ENCODE measurements around the gene MMP3.
"Not testable (repeated sequence)": the region's sequence is repeated elsewhere in the genome, so short reads cannot be mapped to it uniquely, and the experiment has no call there.

The MMP3 gene

DNA sequence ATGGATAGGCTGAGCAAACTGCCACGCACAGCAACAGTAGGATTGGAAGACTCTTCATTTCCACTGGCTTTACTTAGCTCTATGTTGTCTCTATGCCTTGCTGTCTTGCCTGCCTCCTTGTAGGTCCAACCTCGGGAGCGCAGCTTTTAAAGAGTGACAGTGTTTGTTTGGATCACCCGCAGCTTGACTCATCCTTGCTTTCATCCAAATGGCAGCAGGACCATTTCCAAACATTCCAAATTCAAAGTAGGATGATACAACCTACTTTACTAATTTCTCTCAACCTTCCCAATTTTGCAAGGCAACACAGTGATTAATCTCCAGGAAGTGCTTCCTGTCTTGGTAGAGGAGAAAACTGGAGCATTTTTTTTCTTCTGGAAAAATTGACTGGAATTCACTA lies at the start of gene MMP3:
Gene MMP3, minus strand, starts transcription at position 121 of the 400 bp plus-strand sequence. Its CDS starts 63 bp downstream, at position 58.
- DNase-seq = no peak

DNA sequence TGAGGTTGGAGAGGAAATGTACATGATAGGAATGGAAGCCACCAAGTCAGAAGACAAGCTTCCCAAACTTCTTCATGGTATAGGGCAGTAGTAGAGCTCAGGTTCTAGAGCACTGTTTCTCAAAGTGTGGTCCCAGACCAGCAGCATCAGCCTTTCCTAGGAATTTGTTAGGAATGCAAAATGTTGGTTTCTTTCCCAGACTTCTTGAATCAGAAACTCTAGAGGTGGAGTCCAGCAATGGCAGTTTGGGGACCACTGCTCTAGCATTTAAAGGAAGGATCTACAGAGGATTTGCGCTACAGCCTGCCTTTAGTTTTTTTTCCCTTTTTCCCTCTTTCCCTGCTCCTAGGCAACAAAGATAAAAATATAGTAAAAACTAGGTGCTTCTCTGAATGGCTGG lies 48.3 kb upstream of the MMP3 start:
- no peak for DNase-seq

DNA sequence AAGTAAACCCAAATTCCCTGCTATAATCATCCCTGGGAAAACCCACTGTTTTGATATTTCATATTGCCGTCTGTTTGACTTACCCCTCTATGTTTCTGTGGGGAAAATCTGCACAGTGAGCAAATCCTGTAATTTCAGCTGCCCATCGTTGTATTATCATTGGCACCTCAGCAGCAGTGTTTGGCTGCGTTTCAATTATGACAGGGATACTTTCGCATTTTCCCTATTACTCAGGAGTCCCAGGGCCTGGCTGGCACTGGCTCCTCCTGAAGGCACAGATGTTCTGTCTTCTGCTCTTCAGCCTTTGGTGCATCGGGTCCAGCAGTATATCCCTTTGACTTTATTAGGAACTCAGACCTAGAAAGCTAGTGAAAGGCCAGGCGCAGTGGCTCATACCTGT lies 43.6 kb upstream of the MMP3 start:
- DNase-seq = no peak

DNA sequence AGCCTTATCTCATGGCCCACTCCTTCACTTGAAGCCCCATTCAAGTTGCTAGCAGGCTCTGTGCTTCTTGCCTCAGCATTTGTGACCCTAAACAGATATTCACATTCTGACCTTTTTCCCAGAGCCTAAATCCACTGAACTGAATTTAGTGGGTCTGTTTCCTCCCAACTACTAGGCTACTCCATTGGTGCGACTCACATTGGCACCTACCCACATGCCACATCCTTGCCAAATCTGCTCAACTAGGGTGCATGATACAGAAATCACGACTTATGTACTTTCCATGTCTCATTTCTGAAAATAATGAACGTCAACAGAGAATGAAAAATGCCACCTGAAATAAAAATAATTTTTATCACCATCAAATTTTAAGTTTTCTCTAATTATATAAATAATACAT lies 39.7 kb upstream of the MMP3 start:
- no peak for DNase-seq

DNA sequence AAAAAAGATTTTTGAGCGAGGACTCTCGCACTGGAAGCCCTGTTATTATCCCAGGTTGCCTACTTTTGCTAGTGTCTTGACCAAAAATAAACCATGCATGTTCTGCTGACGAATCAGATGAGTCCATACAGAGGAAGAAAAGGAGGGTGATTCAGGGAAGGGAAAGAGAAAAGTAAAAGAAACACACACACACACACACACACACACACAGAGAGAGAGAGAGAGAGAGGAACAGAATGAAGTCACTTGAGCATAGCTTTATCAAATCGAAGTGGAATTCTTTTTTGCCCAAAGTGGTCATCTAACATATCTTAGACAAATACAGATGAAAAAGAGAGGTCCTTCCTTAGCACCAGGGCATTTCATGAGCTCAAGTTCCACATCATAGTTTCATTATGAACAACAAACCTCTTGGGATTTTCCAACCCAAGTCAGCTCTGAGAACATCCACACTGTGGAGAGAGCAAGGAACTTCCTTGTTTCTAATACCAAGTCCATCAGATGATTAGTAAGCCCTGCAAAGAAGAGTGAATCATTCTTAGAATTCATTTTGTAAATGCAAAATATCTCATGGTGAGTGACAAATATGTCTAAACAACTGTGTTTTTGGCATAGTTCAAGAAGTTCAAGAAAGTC lies 39.1 kb upstream of the MMP3 start:
- DNase-seq = no peak

DNA sequence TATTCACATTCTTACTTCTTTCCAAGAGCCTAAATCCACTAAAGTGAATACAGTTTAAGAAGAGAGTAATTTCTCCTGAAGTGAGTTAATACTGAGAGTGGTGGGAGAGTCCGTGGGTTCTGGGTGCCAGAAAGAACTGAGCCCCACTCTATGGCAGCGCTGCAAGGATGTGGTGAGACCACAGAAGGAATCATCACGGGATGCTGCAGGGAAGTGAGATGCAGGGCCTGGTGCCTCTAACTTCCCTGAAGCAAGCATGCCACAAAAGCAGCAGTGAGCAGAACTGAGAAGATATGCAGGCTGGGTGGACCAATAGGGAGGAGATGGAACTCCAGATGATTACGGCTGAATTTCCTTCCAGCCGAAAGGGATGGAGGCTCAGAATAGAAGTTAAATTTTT lies 36.4 kb upstream of the MMP3 start:
- no peak for DNase-seq

DNA sequence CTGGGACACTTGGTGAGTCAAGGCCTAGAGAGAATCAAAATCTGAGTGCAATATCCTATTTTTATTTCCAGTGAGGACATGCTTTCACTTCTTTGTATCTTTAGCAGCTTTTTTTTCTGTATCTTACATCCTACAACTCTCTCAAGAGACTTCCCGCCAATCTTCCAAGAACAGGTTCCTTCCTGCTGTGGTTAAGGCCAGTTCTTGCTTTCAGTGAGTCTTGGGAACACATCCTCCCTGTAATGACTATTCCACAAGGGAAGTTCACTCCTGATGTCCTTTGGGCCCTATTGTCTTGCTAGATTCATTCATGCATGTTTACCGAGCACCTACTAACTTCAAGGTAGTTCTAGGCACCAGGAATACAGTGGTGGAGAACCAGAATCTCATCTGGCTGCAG lies 35.2 kb upstream of the MMP3 start:
- DNase-seq = no peak

DNA sequence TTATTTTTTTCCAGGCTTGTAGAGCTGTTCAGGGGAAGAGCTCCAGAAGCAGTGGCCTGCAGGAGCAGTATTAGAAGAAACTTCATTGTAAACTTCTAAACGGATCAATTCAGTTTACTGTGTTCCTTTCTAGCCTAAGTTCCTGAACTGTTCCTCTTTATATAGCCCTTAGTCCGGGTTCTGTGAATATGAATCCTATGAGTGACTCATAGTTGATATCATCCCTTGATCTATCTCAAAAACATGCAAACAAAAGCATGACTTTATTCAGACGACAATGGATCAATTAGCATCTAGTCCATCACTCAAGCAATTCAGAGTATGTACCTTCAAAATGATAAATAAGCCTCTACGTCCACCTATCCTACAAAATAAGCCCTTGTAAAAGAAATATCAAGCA lies 31.4 kb upstream of the MMP3 start, which contains the start of gene MMP12:
Gene MMP12, minus strand, starts transcription at position 131 of the 400 bp plus-strand sequence. Its CDS starts 45 bp downstream, at position 86.
- DNase-seq = no peak

DNA sequence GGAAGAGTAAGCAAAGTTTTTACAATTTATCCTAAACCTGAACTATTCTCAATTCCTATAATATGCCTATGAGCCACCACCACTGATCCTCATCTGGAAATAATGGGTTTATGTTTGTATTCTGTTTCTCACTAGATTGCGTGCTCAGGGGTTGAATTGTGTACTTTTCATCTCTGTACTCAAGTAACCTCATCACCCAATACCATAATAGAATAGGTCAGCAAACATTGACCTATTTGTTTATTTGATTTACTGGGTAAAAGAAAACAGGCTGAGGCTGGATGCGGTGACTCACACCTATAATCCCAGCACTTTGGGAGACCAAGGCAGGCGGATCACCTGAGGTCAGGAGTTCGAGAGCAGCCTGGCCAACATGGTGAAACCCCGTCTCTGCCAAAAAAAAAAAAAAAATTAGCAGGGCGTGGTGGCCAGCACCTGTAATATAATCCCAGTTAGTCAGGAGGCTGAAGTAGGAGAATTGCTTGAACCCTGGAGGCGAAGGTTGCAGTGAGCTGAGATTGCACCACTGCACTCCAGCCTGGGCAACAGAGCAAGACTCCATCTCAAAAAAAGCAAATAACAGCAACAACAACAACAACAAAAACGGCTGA lies 26.1 kb upstream of the MMP3 start:
- not testable (repeated sequence) for DNase-seq

DNA sequence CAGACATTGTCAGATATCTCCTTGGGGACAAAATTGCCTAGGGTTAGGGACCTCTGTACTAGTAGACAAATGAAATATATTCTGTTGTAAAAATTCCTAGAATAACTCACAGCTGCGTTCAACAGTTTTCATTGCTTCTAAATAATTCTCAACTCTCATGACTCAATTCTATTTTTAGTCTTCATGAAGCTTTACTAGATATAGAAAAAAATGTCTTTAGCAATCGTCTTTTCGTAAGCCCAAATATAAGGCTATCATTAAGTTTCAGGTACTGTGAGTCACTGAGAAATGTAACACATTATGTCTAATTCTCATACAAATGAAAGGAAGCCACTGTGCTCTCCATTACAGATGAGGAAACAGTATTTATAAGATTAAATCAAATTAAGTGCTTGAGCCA lies 24.9 kb upstream of the MMP3 start:
- no peak for DNase-seq

DNA sequence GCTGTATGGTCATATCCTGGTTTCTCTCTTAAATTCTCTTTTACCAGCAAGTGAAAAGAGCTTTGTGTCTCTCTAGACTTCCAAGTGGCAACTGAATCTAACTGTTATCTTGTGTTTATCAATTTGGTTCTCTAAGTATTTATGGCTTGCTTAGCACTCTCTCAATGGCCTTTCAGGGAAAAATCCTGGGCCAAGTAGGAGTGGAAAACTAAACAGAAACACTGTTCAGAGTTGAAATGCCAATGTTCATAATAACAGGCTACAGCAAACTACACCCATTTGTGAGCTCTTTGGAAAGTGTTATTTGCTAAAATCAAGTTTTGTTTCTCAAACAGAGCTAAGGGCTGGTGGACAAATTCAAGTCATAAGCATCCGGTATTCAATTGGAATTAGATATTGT lies 21.3 kb upstream of the MMP3 start:
- DNase-seq = no peak

DNA sequence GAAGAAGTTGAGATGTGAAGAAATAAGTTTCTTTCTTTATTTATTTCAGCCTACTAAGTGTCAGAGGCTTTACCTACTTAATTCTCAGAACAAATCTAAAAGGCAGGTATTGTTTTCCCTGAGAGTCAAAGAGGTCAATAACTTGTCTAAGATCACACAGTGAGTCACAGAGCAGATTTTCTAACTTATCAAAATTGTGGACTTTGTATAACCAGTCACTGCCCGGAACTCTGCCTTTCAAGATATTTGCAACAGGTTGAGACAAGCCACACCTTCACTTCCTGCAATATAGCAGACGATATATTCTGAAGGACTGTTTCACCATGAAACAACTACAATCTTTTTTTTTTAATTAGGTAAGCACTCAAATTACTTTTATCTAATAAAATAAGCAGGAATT lies 10.5 kb upstream of the MMP3 start:
- no peak for DNase-seq

DNA sequence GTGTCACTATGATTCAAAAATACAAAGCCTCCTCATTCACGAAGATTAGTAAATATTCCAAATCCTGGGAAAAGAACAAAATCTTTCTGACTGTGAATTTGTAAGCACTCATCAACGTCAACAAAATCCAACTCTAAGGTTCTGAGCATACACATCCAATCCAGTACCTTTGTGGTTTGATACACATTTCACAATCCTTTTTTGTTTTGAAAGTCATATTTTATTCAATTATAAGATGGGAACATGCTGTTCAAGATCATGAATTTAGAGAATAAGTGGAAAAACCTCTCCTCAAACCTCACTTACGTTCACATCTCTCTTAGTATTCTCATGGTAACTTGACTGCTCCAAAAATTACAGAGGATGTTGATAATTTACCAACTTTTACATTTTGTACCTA lies 9.6 kb upstream of the MMP3 start:
- no peak for DNase-seq

DNA sequence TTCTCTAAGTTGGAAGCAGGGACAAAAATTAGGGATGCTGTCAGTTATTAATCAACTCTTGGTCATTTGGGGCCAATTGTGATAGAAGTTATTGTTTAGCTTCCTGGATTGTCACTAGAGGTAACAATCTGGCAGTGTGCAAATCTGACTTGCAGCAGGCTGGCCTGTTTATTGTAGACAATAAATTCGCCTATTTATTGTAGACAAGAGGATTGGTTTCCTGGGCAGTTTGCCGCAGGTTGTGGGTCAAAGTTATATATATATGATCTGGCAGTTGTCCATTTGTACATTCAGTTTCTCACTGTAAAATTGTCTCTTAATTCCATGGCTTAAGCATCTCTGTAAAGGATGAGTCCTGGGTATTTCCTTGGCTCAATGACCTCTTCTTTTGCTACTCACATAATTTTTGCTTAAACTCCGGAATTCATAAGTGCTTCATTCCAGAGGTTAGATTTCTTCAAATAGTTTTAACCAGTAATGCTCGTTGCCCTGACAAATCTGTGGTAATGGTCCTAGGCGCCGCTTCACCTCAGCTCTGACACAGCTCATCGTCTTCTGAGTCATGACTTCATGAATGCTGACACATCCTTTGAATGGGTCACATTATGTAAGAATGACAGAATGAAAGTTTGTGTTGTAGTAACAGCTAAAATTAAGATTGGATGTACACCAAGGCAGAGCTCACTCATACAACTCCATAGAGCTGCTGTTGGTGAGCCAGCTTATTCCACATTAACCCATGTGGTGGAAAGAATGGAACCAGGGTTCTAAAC lies 7.8 kb upstream of the MMP3 start:
- DNase-seq = no peak

DNA sequence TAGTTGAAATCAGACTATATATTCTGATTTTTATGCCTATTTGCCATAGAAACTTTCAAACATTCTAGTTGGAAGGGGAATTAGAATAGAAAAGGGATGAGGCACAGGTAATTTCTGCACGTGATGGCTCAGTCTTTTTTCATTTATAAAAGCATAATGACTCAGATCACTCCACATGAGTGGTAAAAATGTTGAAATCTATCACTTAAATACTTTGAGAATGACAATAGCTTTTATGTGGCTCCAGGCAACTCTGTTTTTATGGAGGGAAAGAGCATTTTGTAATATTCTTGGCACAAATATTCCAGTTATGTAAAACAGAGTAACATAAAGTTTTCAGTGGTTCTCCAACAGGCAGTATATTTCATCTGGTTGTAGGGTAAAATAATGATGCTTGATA lies 5.9 kb upstream of the MMP3 start:
- no peak for DNase-seq

DNA sequence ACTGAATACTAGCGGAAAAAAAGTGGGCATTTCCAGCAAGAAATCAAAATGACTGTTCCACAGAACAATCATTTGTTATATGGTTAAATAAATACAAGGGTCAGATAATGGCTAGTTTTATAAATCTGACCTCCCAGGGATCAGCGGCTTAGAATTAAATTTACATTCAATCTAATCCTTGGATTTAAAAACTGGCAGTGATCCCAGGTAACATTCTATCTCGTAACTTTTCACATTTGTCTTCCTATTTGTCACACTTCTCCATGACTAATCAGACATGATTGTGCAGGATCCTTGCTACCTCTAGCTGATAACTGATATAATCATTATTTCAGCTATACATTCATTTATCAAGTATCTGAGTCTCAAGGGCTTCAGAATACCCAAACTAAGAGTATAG lies 2.9 kb upstream of the MMP3 start:
- no peak for DNase-seq

DNA sequence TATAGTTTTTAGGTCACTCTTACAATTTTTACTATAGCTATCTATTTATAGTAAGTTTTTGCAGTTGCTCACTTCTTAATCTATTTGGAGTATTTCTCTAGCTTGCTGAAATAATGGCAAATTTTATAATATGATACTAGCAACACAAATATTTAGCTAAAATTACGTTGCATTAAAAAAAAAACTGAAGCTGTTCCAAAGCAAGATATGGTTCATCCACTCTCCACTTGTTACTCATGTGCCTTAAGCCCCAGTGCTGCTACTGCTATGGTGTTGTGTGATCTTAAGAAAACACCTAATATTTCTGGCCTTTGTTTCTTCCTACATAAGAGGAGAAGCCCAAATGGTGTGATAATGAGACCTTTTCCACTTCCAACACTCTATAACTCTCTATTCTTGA lies 479 bp downstream of the MMP3 start:
- no peak for DNase-seq

DNA sequence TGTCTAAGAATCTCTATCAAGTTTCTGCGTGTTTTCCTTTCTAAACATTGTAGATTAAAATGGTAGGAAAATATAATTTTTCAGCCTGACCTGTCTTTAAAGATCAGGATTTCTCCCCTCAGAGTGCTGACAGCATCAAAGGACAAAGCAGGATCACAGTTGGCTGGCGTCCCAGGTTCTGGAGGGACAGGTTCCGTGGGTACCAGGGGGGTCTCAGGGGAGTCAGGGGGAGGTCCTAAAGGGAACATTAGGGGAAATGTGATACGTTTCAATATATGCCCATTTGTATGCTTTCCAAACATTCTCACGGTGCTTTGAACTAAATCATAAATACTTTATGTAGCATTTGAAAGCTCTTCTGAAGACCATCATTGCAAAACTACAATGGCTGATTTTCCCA lies 3.4 kb downstream of the MMP3 start:
- no peak for DNase-seq

DNA sequence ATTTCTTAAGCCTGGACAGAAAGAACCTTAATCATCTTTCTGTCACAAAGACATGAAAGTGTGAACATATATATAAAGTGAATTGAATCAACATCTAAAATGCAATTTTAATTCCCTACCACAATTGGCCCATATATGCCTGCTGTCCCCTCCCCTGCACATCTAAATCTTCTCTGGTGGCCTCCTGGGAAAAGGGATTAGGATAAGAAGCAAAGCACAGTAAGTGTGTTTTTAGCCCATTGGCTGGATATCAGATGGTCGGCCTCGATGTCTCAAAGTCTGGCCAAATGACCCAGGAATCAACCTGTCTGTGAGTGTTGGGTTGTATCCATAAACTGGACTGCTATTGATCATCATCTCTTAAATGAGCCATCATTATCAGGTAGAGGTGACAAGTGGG lies 5.8 kb downstream of the MMP3 start:
- no peak for DNase-seq

DNA sequence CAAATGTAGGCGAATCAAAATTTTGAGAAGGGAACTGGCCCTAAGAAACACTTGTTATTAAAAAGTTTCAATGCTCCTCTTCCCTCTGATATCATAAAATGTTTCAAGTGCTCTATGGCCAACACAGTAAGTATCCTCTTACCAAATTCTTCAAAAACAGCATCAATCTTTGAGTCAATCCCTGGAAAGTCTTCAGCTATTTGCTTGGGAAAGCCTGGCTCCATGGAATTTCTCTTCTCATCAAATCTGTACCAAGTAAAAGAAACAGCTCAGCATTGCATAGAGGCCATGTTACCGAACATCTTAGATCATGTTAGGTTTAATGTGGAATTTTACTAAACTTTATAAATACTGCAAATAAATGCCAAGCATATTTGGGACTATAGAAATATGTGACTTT lies 6.3 kb downstream of the MMP3 start:
- no peak for DNase-seq

DNA sequence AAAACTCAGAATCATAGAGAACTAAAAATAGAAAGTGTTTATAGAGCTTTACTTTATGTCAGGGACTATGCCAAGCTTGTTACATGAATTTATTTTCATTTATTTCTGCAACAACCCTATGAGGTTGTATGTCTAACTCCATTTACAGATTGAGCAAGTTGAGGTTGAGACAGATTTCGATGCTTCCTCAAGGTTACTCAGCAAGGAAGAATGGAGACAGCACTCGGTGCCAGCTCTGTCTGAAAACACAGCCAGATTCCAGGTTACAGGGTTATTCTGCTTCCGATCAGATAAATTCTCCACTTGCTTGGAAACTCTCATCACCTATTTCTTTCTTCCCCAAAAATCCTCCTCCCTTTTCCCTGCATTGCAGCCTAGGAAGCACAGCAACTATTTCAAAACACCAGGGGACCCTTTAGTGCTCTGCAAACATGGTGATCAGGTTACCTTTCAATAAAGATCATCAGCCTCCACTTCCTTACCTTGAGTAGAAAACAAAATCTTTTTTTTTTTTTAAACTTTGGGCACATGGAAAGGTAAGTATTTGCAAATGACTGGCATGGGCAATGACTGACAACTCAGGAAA lies 7.0 kb downstream of the MMP3 start:
- no peak for DNase-seq

DNA sequence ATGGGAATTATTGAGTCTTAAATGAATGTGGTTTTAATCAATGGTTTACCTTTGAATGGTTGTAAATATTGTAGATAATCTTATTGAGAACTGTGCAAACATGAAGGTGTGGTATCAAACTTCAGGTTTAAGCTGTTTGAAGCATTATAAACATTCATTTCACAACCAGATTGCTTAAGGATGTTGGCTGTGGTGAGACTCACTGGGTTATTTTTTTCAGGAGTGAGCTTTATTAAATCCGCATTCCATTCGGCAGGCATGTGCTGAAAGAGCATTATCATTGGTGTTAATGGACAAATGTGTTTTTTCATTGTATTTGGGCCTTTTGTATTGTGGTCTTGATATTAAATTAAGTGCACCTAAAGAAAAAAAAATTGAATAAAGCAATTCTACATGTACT lies 9.7 kb downstream of the MMP3 start:
- DNase-seq = no peak

DNA sequence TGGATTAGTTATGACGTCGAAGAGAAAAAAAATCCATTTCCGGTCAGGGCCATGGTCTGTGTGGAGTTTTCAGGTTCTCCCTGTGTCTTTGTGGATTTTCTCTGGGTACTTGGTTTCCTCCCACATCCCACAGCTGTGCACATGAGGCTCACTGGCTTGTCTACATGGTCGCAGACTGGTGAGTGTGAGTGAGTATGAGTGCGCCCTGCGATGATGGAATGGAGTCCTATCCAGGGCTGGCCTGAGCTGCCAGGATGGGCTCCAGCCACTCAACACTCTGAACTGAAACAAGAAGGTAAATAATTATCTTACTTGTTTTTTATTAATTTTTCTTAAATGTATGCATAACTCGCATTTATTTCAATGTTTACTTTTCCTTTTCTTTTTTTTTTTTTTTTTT lies 10.8 kb downstream of the MMP3 start:
- no peak for DNase-seq
